Neural cell (in vitro differentiated cells): ENCODE results near the gene VAV3.

ENCODE experiments used
- POLR2AphosphoS5 ChIP-seq: IDR thresholded peaks from 2 replicates; pipeline ENCODE4 v1.6.1; 2012
- TF ChIP-seq, protein P1 (sequence below): fragments of 450-650 bp; IDR thresholded peaks from 2 replicates; pipeline ENCODE4 v1.5.1; 2014; ENCODE audit warnings: antibody characterized with exemption, mild to moderate bottlenecking, moderate library complexity; ENCODE audit not compliant: poor library complexity, severe bottlenecking

DNA sequence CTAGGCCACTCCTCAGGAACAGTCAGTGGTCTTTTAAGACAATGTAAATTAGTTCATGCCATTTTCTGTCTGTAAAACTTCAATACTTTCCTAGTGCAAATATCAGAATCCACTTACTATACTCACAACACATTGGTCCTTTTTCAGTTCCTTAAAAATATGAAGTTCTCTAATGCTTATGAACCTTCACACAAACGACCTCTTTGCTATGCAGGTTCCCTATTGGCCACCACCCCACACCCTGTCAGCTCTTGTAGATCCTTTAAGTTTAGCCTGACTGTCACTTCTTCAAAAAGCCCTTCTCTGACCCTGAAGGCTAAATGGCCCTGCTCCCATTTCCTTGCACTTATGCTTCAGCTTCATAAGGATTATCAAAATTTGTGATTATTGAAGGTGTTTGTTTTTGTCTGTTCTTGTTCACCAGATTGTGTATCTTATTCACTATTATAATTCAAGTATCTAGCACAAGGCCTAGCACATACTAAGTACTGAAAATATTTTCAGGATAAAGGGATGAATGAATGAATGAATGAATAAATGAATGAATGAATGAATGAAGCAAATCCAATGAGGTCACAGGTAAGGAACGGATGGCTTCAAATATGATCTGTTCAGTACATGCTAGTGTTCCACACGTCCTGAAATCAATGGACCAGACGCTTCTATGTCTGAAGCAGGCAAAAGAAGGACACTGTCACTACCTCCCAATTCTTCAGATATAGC lies 373.9 kb downstream of the VAV3 start:
- TF ChIP-seq POLR2AphosphoS5 = no peak
- TF ChIP-seq, protein P1, sequence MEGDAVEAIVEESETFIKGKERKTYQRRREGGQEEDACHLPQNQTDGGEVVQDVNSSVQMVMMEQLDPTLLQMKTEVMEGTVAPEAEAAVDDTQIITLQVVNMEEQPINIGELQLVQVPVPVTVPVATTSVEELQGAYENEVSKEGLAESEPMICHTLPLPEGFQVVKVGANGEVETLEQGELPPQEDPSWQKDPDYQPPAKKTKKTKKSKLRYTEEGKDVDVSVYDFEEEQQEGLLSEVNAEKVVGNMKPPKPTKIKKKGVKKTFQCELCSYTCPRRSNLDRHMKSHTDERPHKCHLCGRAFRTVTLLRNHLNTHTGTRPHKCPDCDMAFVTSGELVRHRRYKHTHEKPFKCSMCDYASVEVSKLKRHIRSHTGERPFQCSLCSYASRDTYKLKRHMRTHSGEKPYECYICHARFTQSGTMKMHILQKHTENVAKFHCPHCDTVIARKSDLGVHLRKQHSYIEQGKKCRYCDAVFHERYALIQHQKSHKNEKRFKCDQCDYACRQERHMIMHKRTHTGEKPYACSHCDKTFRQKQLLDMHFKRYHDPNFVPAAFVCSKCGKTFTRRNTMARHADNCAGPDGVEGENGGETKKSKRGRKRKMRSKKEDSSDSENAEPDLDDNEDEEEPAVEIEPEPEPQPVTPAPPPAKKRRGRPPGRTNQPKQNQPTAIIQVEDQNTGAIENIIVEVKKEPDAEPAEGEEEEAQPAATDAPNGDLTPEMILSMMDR = no peak
